ENCODE results near the gene ARL14EPL.

DNA sequence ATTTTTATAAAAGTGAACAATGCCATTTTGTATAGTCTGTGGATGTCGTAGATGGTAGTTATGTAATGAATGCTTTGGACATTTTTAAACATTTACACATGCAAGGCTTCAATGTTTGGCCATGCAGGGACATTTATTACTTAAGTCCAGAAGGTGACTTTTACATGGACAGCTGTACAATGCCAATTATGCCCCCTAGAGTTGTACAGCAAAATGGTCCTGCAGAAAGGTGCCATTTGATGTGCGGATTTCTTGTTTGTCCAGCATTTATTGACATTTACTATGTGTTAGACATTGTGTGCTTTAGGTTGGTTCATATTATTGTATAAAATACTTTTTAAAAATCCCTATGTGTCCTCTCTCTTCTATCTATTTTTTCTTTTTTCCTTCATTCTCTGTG lies 30.1 kb downstream of the ARL14EPL start:
- TF ChIP-seq POLR2A (IDR thresholded peaks at IDR 0.05) = no peak
- TF ChIP-seq, protein P1, sequence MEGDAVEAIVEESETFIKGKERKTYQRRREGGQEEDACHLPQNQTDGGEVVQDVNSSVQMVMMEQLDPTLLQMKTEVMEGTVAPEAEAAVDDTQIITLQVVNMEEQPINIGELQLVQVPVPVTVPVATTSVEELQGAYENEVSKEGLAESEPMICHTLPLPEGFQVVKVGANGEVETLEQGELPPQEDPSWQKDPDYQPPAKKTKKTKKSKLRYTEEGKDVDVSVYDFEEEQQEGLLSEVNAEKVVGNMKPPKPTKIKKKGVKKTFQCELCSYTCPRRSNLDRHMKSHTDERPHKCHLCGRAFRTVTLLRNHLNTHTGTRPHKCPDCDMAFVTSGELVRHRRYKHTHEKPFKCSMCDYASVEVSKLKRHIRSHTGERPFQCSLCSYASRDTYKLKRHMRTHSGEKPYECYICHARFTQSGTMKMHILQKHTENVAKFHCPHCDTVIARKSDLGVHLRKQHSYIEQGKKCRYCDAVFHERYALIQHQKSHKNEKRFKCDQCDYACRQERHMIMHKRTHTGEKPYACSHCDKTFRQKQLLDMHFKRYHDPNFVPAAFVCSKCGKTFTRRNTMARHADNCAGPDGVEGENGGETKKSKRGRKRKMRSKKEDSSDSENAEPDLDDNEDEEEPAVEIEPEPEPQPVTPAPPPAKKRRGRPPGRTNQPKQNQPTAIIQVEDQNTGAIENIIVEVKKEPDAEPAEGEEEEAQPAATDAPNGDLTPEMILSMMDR (IDR thresholded peaks at IDR 0.05) = no peak
- no peak for TF ChIP-seq POLR2AphosphoS5 (IDR thresholded peaks at IDR 0.05; ENCODE audit: insufficient read depth in 1 of 2, low read depth in 1 of 2)

Measured in vagina (tissue), 2 donors.